Ascending aorta (tissue), 2 donors: ENCODE data around the gene ENTPD6. TPM values are rescaled to one million over a fixed set of nuclear protein-coding genes. Genes with fewer than 3 reads are reported as not detected.
"Not testable (repeated sequence)": the region's sequence is repeated elsewhere in the genome, so short reads cannot be mapped to it uniquely, and the experiment has no call there.

Experiments
- DNase-seq, 2 donors: peaks; one replicate each; pipeline ENCODE4 v3.0.0-alpha.2; 2019; ENCODE audit warnings: low spot score in 2 of 2
- H3K27ac ChIP-seq, 2 donors: fragments of 200-600 bp; sonication (generic); one replicate each; pipeline ENCODE4 v1.5.1; 2016 to 2017; ENCODE audit warnings: mild to moderate bottlenecking in 1 of 2
- H3K27me3 ChIP-seq: fragments of 200-600 bp; sonication (generic); one replicate; pipeline ENCODE4 v1.5.1; 2017
- H3K36me3 ChIP-seq, 2 donors: fragments of 200-600 bp; sonication (generic); one replicate each; pipeline ENCODE4 v1.5.1; 2016
- H3K4me1 ChIP-seq, 2 donors: fragments of 200-600 bp; sonication (generic); one replicate each; pipeline ENCODE4 v1.5.1; 2016 to 2017; ENCODE audit warnings: mild to moderate bottlenecking in 1 of 2
- H3K4me3 ChIP-seq, 2 donors: fragments of 200-600 bp; sonication (generic); one replicate each; pipeline ENCODE4 v1.5.1; 2016 to 2017; ENCODE audit warnings: mild to moderate bottlenecking in 1 of 2
- H3K9me3 ChIP-seq, 2 donors: fragments of 200-600 bp; sonication (generic); one replicate each; pipeline ENCODE4 v1.5.1; 2016
- intact Hi-C: fragments of 100-400 bp; cut with DNase I; formaldehyde crosslinking; loops from one replicate; pipeline ENCODE4 v1.15.1; 2023
- total RNA-seq: library from RNA; depleted of rRNA; stranded (reverse); fragments of >200 nt; gene quantifications from one replicate; pipeline ENCODE4 v1.1.0, GENCODE V29; 2016
- TF ChIP-seq, protein P1 (sequence below), 3 experiments: fragments of 200-600 bp in 2 of 3; fragments of 450-650 bp in 1 of 3; sonication (generic) in 2 of 3; IDR thresholded peaks; one replicate each; pipeline ENCODE4 v1.5.1; 2016 to 2019; ENCODE audit warnings: antibody characterized with exemption in 3 of 3, mild to moderate bottlenecking in 1 of 3, moderate library complexity in 1 of 3

Gene ENTPD6
- total RNA-seq, 1 donor from 2014 or later: 66.5 TPM

DNA sequence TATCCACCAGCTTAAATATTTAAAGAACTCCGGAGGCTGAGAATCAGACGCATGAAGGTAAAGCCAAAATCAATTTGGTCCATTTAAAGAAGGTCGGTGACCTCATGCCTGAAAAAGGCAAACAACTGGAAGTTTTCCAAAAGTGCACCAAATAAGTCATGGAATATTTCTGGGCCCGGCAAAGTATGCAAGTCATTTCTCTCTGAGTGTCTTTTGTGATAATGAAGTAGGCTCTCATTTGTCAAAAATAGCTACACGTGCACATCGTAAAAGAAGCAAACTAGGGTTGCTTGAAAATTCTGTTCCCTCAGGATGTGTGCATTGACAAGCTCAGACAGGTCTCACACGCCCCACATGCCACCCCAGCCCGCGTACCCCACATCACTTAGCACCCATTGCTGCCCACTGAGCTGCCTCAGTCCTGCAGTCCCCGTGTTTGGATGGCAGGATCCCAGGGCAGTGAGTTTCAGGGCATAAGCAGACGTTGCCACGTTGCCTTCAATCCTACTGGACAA is 31.9 kb downstream of the ENTPD6 start:
- intact Hi-C loops: loop anchor here (1.0 to 2.0 kb wide), 3 partner anchors 20 to 175 kb away; partner anchors contain the start of gene ENTPD6
- H3K27me3 ChIP-seq: no peaks in the 10 kb centered on the region
- peak in 1 of 2 donors; percentile 80 for DNase-seq
- H3K4me1 ChIP-seq: peaks cover 16 to 39% of the 10 kb centered on the region in 2 donors
- H3K9me3 ChIP-seq: no peaks in the 10 kb centered on the region
- TF ChIP-seq, protein P1, sequence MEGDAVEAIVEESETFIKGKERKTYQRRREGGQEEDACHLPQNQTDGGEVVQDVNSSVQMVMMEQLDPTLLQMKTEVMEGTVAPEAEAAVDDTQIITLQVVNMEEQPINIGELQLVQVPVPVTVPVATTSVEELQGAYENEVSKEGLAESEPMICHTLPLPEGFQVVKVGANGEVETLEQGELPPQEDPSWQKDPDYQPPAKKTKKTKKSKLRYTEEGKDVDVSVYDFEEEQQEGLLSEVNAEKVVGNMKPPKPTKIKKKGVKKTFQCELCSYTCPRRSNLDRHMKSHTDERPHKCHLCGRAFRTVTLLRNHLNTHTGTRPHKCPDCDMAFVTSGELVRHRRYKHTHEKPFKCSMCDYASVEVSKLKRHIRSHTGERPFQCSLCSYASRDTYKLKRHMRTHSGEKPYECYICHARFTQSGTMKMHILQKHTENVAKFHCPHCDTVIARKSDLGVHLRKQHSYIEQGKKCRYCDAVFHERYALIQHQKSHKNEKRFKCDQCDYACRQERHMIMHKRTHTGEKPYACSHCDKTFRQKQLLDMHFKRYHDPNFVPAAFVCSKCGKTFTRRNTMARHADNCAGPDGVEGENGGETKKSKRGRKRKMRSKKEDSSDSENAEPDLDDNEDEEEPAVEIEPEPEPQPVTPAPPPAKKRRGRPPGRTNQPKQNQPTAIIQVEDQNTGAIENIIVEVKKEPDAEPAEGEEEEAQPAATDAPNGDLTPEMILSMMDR (IDR thresholded peaks at IDR 0.05): no peak
- peak overlapping the region; percentile 93 to 97 for H3K27ac ChIP-seq
- no peak overlapping the region for H3K4me3 ChIP-seq
- H3K36me3 ChIP-seq: peaks cover 0 to 6% of the 10 kb centered on the region in 2 donors

GRCh38 chr20:25229486-25230165 is 34.1 kb downstream of the ENTPD6 start:
- Histone ChIP-seq H3K9me3 (no peaks in the 10 kb centered on the region), H3K36me3 (peaks cover 0 to 6% of the 10 kb centered on the region in 2 donors), H3K4me1 (peaks cover 19 to 55% of the 10 kb centered on the region in 2 donors), H3K27me3 (no peaks in the 10 kb centered on the region), H3K4me3 (no peak overlapping the region), H3K27ac (peak overlapping the region; percentile 93 to 97)
- intact Hi-C loops: loop anchor here (10.0 kb wide), 1 partner anchor 1865 kb away; the partner anchor contains the start of gene GZF1
- no peak for DNase-seq
- TF ChIP-seq, protein P1 (IDR thresholded peaks at IDR 0.05): no peak

GRCh38 chr20:25230166-25230831 is 34.8 kb downstream of the ENTPD6 start:
- DNase-seq: no peak
- peak overlapping the region; percentile 93 to 97 for H3K27ac ChIP-seq
- H3K27me3 ChIP-seq: no peaks in the 10 kb centered on the region
- no peaks in the 10 kb centered on the region for H3K9me3 ChIP-seq
- peaks cover 19 to 55% of the 10 kb centered on the region in 2 donors for H3K4me1 ChIP-seq
- intact Hi-C loops: loop anchor here (10.0 kb wide), 1 partner anchor 1865 kb away; the partner anchor contains the start of gene GZF1
- TF ChIP-seq, protein P1 (IDR thresholded peaks at IDR 0.05): no peak
- H3K4me3 ChIP-seq: no peak overlapping the region
- peaks cover 0 to 2% of the 10 kb centered on the region in 2 donors for H3K36me3 ChIP-seq

- peaks cover 11 to 50% of the 10 kb centered on the region in 2 donors for H3K4me1 ChIP-seq
- H3K4me3 ChIP-seq: no peak overlapping the region
- H3K36me3 ChIP-seq: no peaks in the 10 kb centered on the region
- DNase-seq: peak in 1 of 2 donors; percentile 91
- TF ChIP-seq, protein P1 (IDR thresholded peaks at IDR 0.05): no peak
- H3K9me3 ChIP-seq: no peaks in the 10 kb centered on the region
- no peaks in the 10 kb centered on the region for H3K27me3 ChIP-seq
- intact Hi-C loops: loop anchor here (10.0 kb wide), 1 partner anchor 1868 kb away; the partner anchor contains the start of gene GZF1
- H3K27ac ChIP-seq: peak overlapping the region; percentile 93 to 97
Observed at GRCh38 chr20:25233016-25233772, 37.7 kb downstream of the ENTPD6 start.

- DNase-seq, H3K27me3 ChIP-seq, H3K4me3 ChIP-seq, H3K9me3 ChIP-seq, H3K36me3 ChIP-seq: not testable (repeated sequence)
- Histone ChIP-seq H3K4me1 (peaks cover 19 to 55% of the 10 kb centered on the region in 2 donors), H3K27ac (peak overlapping the region; percentile 93 to 97)
- intact Hi-C loops: loop anchor here (10.0 kb wide), 1 partner anchor 1869 kb away; the partner anchor contains the start of gene GZF1
Observed at GRCh38 chr20:25234009-25234849, 38.7 kb downstream of the ENTPD6 start.
